GM19351 (cell line): ENCODE results near the gene ATP6AP1.

Experiments
- ATAC-seq: cut with Tn5 transposase; IDR thresholded peaks from one replicate; pipeline ENCODE4 v1.9.1; 2021; ENCODE audit warnings: mild to moderate bottlenecking, moderate library complexity; ENCODE audit not compliant: unreplicated experiment

ATP6AP1 gene

GRCh38 chrX:154430479-154430878 is 2.0 kb downstream of the ATP6AP1 start:
- ATAC-seq, result no peak

DNA sequence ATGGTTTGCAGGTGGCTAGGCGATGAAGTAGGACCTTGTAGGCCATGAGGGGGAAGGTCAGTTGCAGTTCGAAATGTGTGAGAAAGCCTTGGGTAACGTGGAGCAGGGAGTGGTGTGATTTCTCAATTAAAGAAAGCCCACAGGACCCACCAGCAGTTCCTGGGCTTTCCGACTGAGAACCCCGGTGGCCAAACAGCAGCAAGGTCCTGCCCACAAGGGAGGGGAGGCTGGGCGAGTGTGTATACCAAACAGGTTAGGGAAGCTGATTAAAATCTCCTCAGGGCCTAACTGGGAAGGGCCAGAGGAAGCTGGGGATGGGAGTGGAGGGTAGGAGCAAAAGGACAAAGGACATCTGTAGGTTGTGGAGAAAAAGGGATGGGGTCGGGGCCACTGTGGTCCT is 2.4 kb downstream of the ATP6AP1 start:
- ATAC-seq, result no peak

- no peak for ATAC-seq
These were observed 2.9 kb downstream of the ATP6AP1 start for GRCh38 chrX:154431341-154431740.

GRCh38 chrX:154432210-154432609 is 3.7 kb downstream of the ATP6AP1 start:
- ATAC-seq, result no peak

- ATAC-seq, result no peak
These were observed 5.1 kb downstream of the ATP6AP1 start for GRCh38 chrX:154433605-154434004.

- ATAC-seq, result no peak
These were observed 6.1 kb downstream of the ATP6AP1 start for GRCh38 chrX:154434394-154435168.

DNA sequence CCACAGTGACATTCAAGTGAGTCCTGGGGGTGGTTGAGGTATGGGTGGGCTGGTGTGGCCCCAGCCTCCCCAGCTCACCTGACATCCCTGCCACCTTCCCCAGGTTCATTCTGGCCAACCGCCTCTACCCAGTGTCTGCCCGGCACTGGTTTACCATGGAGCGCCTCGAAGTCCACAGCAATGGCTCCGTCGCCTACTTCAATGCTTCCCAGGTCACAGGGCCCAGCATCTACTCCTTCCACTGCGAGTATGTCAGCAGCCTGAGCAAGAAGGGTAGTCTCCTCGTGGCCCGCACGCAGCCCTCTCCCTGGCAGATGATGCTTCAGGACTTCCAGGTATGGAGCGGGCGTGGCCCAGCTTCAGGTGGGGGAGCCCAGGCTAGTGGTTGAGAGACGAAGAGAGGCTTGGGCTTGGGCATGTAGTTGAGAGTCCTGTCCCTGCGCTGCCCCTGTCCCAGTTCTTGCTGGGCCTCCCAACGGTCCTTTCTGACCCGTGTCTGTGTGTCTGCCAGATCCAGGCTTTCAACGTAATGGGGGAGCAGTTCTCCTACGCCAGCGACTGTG is 6.8 kb downstream of the ATP6AP1 start:
- no peak for ATAC-seq

- ATAC-seq, result no peak
These were observed 8.0 kb downstream of the ATP6AP1 start for GRCh38 chrX:154436374-154436982.

DNA sequence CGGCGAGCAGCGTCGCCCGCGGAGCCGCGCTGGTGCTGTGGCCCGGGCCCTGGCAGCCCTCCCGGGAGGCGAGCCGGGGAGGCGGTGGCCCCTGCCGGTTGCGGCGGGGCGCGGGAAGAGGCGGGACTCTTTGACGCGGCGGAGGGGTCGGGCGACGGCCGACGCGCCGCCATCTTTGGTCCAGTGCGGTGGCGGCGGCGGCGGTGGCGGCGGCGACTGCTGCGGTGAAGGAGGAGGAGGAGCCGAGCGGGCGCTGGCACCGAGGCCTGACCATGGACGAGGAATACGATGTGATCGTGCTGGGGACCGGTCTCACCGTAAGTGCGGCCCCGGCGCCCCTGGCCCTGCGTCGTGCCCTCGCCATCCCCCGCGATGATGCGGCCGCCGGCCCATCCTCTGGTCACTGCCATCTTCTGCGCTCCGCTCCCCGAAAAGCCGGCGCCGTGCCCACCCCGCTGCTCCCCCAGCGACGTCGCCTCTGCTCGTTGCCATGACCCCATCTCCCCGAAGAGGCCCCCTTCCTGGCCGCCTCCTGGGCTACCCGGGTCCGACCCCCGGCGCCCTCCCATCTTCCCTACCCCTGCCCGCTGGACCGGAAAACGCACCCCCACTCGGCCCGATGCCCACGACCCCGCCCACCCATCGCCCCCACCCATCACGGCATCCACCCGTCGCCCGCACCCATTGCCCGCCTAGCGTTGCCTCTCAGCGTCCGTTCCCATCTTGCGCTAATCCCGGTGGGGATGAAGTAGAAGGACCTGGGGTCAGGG is 8.7 kb downstream of the ATP6AP1 start, which contains the start of gene GDI1:
Gene GDI1 (plus strand): TSS at position 172 of the 770 bp plus-strand sequence. CDS start 101 bp downstream, at position 273.
- no peak for ATAC-seq

- no peak for ATAC-seq
These were observed 9.8 kb downstream of the ATP6AP1 start for GRCh38 chrX:154437971-154438893.

DNA sequence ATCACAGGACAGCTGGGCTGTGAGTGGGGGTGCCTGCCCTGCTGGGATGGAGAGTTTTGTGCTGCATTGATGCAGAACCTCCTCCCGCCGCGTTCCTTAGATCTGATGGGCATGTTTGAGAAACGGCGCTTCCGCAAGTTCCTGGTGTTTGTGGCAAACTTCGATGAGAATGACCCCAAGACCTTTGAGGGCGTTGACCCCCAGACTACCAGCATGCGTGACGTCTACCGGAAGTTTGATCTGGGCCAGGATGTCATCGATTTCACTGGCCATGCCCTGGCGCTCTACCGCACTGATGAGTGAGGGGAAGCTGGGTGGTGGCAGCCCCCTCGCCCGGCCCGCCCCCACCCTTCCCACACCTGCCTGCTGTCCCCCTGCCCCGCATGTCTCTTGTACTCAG is 11.4 kb downstream of the ATP6AP1 start:
- ATAC-seq, result no peak

- ATAC-seq, result no peak
These were observed 12.3 kb downstream of the ATP6AP1 start for GRCh38 chrX:154440623-154441357.

- ATAC-seq, result no peak
These were observed 13.1 kb downstream of the ATP6AP1 start for GRCh38 chrX:154441564-154441963.

DNA sequence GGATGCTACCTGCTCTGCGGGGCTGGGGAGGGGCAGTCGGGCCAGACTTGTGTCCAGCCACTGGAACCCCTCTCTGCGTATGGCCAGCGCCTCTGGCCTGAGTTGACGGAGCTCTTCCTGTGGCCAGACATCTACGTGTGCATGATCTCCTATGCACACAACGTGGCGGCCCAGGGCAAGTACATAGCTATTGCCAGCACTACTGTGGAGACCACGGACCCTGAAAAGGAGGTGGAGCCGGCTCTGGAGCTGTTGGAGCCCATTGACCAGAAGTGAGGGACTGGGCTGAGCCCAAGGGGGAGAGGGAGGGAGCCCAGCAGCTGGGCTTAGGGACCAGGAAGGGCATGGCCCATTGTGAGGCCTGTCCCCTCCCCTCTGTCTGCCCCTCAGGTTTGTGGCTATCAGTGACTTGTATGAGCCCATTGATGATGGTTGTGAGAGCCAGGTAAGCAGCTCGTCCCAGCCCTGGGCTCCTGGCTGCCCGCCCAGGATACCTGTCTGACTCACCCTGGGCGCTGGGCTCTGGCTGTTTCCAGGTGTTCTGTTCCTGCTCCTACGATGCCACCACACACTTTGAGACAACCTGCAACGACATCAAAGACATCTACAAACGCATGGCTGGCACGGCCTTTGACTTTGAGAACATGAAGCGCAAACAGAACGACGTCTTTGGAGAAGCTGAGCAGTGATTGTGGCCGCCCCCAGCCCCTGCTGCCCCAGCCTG is 13.7 kb downstream of the ATP6AP1 start:
- ATAC-seq, result no peak

GRCh38 chrX:154443479-154443910 is 15.0 kb downstream of the ATP6AP1 start:
- ATAC-seq, result no peak

GRCh38 chrX:154443992-154444754 is 15.7 kb downstream of the ATP6AP1 start, which contains the start of gene FAM50A:
Gene FAM50A (plus strand): TSS chrX:154444141. CDS start chrX:154444236, 95 bp downstream.
- ATAC-seq, result peak; percentile 82

DNA sequence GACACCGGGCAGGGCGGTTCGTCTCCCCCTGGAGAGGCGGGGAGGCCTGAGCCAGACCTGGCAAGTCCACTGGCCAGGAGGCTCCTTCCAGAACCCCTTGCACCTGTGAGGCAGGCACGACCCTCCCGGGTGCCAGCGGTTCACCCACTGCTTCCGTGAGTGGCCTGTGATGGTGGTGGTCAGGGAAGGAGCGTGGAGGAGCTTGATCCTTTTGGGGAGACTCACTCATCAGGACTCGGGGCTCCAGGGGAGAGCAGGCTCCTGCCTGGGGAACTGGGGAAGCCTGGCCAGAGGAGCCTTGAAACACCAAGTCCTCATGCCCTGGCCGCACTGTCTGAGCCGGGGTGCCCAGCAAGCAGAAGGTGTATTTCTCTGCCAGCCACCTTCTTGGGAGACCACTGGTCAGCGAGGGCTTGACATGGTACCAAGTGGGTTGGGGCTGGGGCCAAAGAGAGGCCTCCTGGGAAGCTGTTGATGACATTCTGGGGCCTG is 16.3 kb downstream of the ATP6AP1 start:
- ATAC-seq, result no peak

DNA sequence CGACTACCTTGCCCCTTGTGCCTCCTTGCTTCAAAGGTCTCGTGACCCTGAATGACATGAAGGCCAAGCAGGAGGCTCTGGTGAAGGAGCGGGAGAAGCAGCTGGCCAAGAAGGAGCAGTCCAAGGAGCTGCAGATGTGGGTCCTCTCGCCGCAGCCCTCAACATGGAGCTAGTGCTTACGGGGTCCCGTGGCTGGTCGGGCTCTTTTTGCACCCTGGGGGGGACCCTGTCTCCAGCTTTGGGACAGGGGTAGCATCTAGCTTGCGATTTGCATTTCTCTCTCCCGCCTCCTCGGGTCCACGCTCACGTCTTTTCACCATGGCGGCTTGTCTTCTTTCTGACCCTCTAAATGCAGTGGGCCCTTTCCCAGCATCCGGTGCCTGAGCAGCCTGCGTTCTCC is 17.3 kb downstream of the ATP6AP1 start:
- ATAC-seq, result no peak
